GM18870 (cell line): ENCODE data around the gene SLC39A13.

Experiments
- ATAC-seq: cut with Tn5 transposase; IDR thresholded peaks from one replicate; pipeline ENCODE4 v1.9.1; 2021; ENCODE audit warnings: moderate library complexity; ENCODE audit not compliant: unreplicated experiment

The SLC39A13 gene

DNA sequence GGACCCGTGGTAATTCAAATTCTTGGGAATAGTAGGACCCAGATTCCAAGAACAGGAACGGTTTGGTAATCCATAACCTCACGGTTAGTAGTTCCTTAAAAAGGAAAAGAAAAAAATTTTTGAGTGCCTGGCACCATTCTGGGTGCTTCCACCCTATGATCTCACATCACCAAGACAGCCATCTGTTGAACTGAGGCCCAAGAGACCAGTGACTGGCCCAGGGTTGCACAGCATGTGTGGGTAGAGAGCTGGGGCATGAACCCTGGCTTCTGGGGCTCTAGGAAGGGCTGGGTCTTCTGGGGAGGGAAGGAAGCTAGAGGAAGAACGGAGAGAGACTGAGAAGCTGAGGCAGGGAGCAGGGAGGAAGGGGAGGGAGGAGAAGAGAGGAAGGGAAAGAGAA is 25.3 kb upstream of the SLC39A13 start:
- ATAC-seq, result no peak

DNA sequence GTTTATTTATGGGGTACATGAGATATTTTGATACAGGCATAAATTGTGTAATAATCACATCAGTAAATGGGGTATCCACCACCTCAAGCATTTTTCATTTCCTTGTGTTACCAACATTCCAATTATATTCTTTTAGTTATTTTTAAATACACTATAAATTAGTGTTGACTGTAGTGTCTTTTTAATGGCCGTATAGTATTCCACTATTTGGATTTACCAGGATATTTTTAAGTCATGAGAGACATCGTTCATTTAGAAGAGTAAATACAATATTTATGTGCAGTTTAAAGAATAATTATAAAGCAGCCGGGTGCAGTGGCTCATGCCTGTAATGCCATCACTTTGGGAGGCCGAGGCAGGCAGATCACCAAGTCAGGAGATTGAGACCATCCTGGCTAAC is 23.9 kb upstream of the SLC39A13 start:
- ATAC-seq, result no peak

DNA sequence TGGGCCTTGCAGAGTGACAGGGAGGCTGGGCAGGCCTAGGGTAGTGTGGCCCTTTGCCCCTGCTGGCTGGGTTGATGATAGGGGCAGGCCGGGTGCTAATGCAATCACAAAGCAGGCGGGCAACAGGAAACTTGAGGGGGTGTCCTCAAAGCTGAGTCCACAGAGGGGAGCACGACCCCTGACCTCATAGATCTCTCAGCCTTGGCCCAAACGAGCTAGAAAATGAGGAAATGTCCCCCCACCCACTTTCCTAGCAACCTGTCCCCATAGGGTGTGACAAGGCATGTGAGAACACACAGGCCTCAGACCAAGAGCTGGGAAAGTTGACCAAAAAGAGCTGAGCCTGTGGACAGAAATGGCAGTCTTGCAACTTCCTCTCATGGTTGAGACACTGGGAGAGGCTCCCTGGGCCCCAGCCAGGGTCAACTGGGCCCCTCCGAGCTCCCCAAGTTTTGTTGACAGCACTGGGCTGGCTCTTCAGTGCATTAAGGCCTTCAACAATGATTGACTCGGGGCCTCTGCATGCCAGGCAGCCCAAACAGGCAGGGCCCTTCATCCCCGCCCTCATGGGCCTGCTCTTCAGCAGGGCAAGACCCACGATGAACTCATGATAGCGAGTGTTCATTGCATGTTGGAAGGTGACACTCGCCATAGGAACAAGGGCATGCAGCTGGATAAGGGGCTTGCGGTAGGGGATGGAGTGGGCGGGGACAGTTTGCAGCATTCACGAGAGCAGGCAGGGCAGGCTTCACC is 20.3 kb upstream of the SLC39A13 start:
- ATAC-seq, result no peak

DNA sequence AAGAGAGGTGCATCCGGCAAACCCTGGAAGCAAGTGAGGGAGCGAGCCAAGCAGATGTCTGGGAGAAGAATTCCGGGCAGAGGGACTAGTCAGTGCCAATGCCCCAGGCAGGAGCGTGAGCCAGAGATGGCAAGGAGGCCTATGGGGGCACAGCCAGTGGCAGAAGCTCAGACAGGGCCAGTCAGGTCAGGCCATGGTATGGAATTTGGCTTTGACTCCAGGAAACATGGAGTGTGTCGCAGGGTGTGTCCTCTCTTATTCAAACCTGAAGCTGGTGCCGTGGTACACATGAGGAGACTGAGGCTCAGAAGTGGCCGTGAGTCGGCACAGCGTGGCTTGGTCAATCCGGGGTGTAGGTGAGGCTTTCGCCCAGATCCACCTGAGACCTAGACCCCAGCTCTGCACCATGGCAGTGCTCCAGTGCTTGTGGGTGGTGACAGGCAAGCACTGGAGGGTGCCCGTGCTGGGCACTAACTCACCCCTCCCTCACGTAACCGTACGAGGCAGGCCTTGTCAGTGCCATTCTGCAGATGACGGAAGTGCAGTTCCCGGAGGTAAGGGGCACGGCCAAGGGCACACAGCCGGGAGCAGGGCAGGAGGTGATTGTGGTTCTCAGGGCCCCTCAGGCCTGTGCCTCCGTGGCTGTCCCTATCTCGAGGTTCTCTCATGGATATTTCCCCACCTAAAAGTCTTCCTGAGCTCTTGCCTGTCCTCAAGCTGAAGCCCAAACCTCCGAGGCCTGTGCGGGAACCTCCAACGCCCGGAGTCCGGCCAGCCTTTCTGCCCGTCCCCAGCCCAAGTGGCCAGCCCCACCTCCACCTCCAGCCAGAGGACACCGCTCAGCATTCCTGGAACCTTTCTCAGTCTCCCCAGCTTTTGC is 19.5 kb upstream of the SLC39A13 start:
- ATAC-seq, result no peak

DNA sequence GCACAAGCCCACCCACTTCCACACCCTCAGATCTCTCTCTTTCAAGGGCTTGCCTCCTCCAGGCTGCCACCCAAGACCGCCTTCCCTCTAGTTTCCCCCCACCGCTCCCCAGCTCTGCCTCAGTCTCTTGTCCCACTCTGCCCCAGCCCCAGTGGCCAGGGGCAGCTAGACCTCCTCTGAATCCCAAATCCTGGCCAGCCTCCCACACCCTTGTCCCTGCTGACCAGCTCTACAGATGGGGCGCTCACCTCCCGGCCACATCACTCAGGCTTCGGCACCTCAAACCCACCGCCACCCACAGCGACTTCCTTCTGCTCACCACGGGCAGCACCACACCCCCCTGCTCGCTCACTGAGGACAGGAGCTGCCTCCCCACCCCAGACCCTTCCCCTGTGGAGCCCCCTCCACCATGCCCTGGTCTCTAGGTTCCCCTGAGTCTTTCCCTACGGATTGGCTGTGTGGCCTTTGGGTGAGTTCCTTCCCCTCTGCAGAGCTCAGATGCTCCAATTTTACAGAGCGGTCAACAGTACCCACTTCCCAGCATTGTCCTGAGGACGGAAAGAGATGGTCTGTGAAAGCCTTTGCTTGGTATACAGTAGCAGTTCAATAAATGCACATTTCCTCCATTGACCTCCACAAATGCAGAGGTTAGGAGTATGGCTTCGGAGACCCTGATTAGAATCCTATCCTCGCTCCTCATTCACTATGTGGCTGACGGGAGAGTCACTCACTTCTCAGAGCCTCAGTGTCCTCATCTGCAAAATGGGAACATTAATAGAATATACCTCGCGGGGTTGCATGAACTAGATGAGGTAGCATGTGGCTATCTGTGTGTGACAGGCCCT is 18.6 kb upstream of the SLC39A13 start:
- ATAC-seq, result no peak

DNA sequence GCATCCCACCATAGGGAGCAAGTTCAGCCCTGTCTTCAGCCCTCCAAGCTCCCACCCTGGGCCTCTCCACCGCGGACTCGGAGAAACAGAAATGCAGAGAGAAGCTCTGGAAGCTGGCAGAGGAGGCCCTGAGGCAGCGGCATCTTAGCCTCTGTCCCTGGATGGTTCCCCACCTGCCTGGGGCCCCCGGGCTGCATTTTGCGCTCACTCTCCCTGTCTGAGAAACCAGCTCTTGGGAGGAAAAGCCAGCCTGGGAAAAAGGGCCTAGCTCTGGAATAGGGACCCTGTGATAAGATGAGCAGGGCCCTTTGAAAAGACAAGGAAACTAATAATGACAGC is 18.0 kb upstream of the SLC39A13 start:
- ATAC-seq, result no peak

DNA sequence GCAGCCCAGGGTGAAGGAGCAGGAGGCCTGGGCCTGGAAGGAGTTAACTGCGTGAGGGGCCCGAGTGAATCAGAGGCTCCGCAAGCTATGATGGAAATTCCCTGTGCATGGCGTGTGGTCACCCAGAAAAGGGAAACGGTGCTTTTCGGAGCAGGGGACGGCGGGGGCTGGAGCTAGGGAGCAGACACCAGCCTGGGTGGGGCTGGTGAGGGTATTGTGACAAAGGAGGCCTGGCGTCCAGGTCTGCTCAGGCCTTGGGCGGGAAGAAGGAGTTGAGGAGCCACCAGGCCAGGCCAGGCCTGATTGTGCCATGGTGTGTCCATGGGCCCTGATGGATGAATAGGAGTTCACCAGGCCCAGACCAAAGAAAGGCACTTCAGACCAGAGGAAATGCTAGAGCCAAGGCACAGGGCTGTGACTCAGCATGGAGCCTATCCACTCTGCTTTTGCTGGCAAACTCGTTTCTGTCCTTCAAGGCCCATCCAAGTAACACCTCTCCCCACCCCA is 17.3 kb upstream of the SLC39A13 start:
- ATAC-seq, result no peak

DNA sequence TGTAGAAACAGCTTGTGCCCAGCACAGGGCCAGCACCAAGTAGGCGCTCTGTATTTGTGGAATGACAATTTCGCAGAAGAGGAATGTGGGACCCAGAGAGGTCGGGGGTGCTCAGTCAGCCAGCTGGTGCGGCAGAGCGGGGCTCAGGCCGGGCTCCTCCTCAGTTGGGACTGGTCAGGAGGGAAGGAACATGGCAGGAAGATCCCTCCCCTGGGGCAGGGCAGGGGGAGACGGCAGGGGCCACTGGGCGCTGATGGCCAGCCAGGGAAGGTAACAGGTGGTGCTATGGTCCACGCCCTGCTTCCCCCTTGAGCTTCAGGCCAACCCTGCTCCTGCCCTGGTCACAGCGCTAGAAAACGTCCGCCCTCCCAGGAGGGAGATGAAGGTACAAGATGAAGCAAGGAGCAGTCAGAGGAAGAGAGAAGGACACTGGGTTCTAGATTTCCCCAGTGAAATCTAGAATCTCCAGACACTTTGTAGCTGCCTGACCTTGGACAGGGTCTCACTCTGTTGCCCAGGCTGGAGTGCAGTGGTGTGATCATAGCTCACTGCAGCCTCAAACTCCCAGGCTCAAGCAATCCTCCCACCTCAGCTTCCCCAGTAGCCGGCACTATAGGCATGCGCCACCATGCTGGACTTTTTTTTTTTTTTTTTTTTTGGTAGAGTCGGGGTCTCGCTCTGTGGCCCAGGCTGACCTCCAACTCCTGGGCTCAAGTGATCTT is 16.5 kb upstream of the SLC39A13 start:
- ATAC-seq, result no peak

GRCh38 chr11:47392546-47393162 is 15.7 kb upstream of the SLC39A13 start:
- no peak for ATAC-seq

DNA sequence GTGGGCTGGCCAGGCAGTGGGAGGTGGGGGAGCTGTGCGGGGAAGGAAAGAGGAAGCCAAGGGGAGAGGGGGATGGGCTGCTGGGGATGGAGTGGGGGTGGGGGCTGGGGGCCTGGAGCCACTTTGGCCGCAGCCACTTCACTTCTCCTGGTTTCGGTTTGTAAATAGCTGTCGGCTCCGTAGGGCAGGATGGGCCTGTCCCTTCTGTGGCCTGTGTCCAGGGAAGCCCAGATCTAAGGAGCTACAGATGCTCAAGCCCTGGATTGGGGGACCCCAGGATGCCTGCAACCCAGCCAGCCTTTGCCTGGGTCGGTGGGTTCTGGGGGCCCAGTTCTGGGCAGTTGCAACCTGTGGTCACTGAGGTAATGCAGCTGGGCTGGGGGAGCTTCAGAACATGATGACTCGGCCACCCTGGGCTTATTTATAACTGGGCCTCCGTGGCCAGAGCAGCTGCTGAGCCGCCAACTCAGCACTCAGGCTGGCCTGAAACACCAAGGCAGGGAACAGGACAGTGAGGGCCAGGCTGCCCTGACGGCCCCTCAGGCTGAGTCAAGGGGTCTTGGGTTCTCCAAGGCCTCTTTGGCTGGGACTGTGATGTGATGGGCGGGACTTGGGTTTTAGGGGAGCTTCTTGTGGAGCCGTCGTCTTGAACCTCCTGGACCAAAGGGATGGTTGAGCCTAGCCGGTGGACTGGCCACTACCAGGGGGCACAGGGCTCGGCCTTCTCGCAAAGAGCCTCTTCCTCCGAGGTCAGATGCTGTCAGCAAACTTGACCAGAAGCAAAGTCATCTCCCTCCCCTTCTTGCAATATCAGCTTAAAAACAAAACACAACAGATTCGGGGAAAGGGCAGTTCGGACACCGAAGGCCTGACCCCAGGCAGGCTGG is 15.0 kb upstream of the SLC39A13 start:
- no peak for ATAC-seq

DNA sequence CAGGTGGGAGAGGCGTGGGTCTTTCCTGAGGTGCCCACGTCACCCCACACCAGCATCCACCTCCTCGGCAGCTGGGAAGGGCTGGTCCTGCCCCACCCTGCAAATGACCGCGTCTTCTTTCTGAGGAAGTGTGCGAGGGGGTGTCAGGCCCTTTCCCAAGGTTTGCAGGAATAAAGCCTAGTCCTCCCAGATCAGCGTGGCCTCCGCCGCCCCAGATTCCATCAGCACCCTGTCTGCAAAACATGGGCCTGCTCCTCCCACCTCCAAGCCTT is 14.4 kb upstream of the SLC39A13 start:
- no peak for ATAC-seq

DNA sequence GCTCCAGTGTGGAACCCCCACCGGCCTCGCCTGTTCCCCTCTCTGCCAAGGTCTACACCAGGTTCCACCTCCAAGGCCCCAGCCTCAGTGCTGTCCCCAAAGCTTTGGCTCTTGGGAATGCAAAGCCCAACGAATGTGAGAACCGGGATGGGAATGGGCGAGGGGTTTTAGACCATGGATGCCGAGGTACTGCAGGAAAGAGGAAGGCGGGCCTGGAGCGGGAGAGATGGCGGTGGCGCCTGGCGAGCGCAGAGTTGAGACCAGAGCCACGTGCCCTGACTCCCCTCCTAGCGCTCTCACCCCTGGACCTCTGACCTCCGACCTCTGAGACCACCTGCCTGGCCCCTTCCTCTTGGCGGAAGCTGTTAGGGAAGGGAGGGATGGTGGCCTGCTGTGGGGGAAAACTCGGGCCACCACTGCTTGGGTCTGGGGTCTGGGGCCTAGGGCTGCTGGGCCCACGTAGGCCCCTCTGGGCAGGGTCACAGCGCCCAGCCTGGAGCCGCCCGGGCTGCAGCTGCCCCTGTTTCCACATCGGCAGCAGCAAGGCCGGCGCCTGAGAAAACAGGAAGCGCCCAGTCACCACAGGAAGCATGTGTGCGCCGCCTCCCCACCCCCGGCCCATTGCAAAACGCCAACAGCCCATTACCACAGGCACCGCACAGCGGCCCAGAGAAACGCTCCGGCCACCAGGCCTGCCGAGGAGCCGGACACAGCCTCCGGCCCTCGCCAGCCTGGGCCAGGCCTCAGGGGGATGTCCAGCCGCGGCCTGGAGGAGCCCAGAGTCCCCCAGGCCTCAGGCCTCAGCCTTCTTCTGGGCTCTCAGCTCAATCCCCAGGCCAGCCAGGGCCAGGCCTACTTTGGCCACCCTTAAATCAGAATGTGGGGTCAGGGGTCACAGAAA is 13.8 kb upstream of the SLC39A13 start:
- ATAC-seq, result no peak

DNA sequence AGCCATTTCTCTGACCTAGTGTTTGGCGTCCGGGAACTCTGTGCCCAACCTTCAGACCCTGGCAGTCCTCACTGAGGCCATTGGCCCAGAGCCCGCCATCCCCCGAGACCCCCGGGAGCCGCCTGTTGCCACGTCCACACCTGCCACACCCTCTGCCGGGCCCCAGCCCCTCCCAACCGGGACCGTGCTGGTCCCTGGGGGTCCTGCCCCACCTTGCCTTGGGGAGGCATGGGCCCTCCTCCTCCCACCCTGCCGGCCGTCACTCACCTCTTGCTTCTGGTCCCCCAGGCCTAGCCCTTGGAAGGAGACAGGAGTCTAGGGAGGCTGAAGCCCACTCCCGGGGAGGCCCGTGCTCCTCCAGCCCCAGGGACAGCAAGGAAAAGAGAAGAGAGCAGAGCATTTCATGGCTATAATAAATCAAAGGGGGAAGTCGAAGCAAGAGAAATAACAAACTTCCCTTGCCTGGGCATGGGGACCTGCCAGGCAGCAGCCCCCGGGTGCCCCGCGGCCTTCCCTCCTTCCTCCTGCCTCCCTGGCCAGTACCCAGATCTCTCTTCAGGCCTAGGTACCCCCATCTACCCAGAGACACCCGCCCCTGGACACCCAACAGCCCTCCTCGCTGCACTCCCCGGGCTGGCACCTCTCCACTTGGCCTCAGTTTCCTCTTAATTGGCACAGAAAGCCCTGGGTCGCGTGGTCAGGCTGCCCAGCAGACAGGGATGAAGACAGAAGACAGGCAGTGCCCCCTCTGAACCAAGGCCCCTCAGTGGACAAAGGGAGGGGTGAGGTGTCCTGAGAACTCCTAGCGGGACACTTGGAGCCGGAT is 13.0 kb upstream of the SLC39A13 start:
- no peak for ATAC-seq

- no peak for ATAC-seq
Observed at GRCh38 chr11:47396049-47396320, 12.4 kb upstream of the SLC39A13 start.

- ATAC-seq, result no peak
Observed at GRCh38 chr11:47398011-47398410, 10.4 kb upstream of the SLC39A13 start.

GRCh38 chr11:47398551-47398950 is 9.8 kb upstream of the SLC39A13 start:
- ATAC-seq, result no peak

DNA sequence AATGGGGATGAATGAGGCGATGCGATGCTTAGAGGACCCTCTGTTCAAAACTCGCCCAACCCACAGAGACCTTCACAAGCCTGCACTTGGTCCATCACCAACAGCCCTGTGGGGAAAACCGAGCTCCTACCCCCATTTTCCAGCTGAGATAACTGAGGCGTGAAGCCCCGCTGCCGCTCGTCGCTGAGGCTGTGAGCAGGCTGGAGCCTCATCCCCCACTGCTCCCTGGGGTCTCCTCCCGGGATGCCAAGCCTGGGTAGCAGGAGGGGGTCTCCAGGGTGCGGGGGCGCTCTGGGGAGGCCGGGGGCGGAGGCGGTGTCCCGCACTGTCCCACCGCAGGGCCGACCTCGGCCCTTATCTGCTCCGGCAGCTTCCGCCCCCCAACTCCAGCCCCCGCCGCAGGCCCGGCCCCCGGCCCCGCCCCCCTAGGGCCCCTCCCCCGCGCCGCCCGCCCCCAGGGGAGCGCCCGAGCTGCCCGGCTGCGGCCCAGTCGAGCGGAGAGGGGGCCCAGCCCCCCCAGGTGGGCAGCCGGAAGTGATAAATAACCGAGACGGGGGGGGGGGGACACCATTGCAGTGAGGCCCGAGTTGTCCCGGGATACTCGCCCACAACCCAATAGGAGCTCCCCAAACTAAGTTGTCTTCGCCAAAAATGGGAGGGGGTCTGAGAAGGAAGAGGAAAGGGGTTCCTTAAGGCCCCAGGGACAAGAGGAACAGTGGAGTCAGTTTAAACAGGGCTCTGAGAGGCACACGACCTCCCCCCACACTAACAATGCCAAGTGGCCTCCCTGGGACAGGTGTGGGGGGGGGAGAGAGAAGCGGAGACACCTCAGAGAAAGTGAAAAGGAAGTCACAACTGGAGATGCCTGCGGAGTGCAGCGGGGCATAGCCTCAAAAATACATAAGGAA is 8.3 kb upstream of the SLC39A13 start:
- ATAC-seq, result peak; percentile 31
